GM10248 (cell line): ENCODE data around the gene HMCN2.

Source experiments
- CTCF ChIA-PET: fragments of 300-600 bp; sonication (Branson Sonifier 250); formaldehyde crosslinking; extraction: SDS; loops from one replicate; lab custom pipeline; 2021; ENCODE audit warnings: antibody characterized with exemption; lab: Yijun Ruan, JAX
- POLR2A ChIA-PET: fragments of 350-650 bp; sonication (Branson Sonifier 250); formaldehyde crosslinking; extraction: SDS; loops from one replicate; lab custom pipeline; 2020; ENCODE audit warnings: antibody characterized with exemption; lab: Yijun Ruan, JAX
- DNase-seq: peaks from one replicate; pipeline ENCODE4 v3.0.0; 2012; ENCODE audit errors: extremely low spot score
- CTCF ChIP-seq: IDR thresholded peaks from 2 replicates; pipeline ENCODE4 v1.5.1; 2012; ENCODE audit warnings: mild to moderate bottlenecking, low read depth; ENCODE audit errors: extremely low read depth, missing control alignments, control extremely low read depth

Gene HMCN2

GRCh38 chr9:130458027-130458803 is 192.7 kb downstream of the HMCN2 start:
- DNase-seq = no peak
- CTCF ChIA-PET = interaction anchor here (15.0 kb wide), 1 partner anchor 225 kb away, joined by 262 read pairs; no protein-coding TSS in a partner anchor
- POLR2A ChIA-PET = no interaction called here
- no peak for TF ChIP-seq CTCF

- TF ChIP-seq CTCF = no peak
- ChIA-PET POLR2A (no interaction called here), CTCF (interaction anchor here (0.6 to 15.0 kb wide), 3 partner anchors 10 to 534 kb away, joined by 3 to 262 read pairs (median 4); no protein-coding TSS in a partner anchor)
- DNase-seq = no peak
These were observed 193.2 kb downstream of the HMCN2 start for GRCh38 chr9:130458804-130459067.

GRCh38 chr9:130459151-130459550 is 193.6 kb downstream of the HMCN2 start:
- DNase-seq = no peak
- ChIA-PET POLR2A (no interaction called here), CTCF (interaction anchor here (0.6 to 15.0 kb wide), 3 partner anchors 10 to 534 kb away, joined by 3 to 262 read pairs (median 4); no protein-coding TSS in a partner anchor)
- TF ChIP-seq CTCF = no peak

- POLR2A ChIA-PET = no interaction called here
- no peak for DNase-seq
- CTCF ChIA-PET = interaction anchor here (0.6 to 15.0 kb wide), 17 partner anchors 9 to 538 kb away, joined by 3 to 262 read pairs (median 3); partner anchors contain the start of gene EXOSC2
- no peak for TF ChIP-seq CTCF
These were observed 194.5 kb downstream of the HMCN2 start for GRCh38 chr9:130459941-130460669.

GRCh38 chr9:130461218-130461630 is 195.7 kb downstream of the HMCN2 start:
- ChIA-PET POLR2A (no interaction called here), CTCF (interaction anchor here (0.9 to 15.0 kb wide), 7 partner anchors 8 to 232 kb away, joined by 3 to 262 read pairs (median 4); partner anchors contain the start of gene EXOSC2)
- TF ChIP-seq CTCF = peak; percentile 97
- peak; percentile 85 for DNase-seq

GRCh38 chr9:130461731-130462130 is 196.2 kb downstream of the HMCN2 start:
- no peak for TF ChIP-seq CTCF
- CTCF ChIA-PET = interaction anchor here (1.7 to 15.0 kb wide), 2 partner anchors 204 to 221 kb away, joined by 3 to 262 read pairs; no protein-coding TSS in a partner anchor
- DNase-seq = no peak
- POLR2A ChIA-PET = no interaction called here
